LNCaP clone FGC (cell line): ENCODE data around the gene OSBPL2.

ENCODE experiments used
- DNase-seq: peaks from one replicate; pipeline ENCODE4 v3.0.0-alpha.2; 2011; ENCODE audit warnings: low read depth
- H3K4me3 ChIP-seq: 2 replicates; pipeline ENCODE4 v1.5.1; 2011; ENCODE audit warnings: mild to moderate bottlenecking, low read depth, low read length, control low read depth
- TF ChIP-seq, protein P1 (sequence below): IDR thresholded peaks from 2 replicates; pipeline ENCODE4 v1.5.1; 2012; ENCODE audit warnings: mild to moderate bottlenecking; ENCODE audit not compliant: control insufficient read depth, insufficient read depth; ENCODE audit errors: extremely low read depth

OSBPL2 gene

DNA sequence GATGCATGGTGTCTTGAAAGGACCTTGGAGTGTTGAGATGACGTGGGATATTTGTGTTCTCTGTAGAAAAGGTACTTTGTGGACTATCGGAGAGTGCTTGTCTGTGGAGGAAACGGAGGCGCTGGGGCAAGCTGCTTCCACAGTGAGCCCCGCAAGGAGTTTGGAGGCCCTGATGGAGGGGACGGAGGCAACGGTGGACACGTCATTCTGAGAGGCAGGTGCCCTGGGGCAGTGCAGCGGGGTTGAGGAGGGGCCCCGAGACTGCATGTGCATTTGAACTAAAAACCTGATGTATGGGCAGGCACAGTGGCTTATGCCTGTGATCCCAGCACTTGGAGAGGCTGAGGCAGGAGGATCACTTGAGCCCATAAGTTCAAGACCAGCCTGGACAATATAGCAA, 42.6 kb upstream of the OSBPL2 start:
- H3K4me3 ChIP-seq = no peak overlapping the region
- DNase-seq = no peak
- TF ChIP-seq, protein P1, sequence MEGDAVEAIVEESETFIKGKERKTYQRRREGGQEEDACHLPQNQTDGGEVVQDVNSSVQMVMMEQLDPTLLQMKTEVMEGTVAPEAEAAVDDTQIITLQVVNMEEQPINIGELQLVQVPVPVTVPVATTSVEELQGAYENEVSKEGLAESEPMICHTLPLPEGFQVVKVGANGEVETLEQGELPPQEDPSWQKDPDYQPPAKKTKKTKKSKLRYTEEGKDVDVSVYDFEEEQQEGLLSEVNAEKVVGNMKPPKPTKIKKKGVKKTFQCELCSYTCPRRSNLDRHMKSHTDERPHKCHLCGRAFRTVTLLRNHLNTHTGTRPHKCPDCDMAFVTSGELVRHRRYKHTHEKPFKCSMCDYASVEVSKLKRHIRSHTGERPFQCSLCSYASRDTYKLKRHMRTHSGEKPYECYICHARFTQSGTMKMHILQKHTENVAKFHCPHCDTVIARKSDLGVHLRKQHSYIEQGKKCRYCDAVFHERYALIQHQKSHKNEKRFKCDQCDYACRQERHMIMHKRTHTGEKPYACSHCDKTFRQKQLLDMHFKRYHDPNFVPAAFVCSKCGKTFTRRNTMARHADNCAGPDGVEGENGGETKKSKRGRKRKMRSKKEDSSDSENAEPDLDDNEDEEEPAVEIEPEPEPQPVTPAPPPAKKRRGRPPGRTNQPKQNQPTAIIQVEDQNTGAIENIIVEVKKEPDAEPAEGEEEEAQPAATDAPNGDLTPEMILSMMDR = no peak

DNA sequence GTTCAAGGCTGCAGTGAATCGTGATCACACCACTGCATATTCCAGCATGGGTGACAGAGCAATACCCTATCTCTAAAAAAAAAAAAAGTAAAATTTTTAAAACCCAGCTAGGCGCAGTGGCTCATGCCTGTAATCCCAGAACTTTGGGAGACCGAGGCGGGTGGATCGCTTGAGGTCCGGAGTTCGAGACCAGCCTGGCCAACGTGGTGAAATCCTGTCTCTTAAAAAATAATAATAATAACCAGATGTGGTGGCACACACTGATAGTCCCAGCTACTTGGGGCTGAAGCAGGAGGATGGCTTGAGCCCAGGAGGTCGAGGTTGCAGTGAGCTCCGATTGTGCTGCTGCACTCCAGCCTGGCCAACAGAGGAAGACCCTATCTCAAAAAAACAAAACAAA, 42.0 kb upstream of the OSBPL2 start:
- TF ChIP-seq, protein P1 = no peak
- DNase-seq = no peak

DNA sequence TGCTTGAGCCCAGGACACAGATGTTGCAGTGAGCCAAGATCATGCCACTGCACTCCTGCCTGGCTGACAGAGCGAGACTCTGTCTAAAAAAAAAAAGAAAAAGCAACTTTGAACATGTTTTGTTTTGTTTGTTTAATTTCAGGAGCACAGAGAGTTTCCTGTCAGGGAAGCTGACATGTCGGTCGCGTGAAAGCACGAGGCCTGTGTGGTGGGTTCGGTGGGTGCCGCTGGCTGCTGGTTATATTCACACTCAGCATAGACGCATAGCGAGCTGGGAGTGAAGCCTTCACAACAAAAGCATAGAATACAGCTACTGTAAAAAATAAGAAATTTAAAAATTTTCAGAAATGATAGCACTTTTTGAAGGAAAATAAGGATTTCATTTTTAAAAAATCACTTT, 41.0 kb upstream of the OSBPL2 start:
- DNase-seq = no peak
- TF ChIP-seq, protein P1 = no peak
- no peak overlapping the region for H3K4me3 ChIP-seq

More for the DNA sequence above, 42.0 kb upstream of the OSBPL2 start:
- H3K4me3 ChIP-seq = no peak overlapping the region

DNA sequence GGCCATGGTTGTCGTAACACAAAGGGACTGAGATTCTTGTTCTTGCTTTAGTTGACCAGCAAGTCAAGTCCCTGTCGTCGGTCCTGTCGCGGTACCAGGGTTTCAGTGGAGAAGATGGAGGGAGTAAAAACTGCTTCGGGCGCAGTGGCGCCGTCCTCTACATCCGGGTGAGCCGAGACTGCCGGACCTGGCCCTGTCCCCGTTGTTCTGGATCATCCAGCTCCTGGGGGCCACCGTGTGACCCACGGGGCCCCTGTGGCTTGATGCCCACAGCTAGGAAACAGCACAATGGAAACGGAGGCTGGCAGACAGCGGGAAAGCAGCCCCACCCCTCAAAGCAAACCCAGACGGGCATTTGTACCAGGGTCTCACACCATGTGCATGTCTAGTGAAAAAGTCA, 40.5 kb upstream of the OSBPL2 start:
- no peak for DNase-seq

DNA sequence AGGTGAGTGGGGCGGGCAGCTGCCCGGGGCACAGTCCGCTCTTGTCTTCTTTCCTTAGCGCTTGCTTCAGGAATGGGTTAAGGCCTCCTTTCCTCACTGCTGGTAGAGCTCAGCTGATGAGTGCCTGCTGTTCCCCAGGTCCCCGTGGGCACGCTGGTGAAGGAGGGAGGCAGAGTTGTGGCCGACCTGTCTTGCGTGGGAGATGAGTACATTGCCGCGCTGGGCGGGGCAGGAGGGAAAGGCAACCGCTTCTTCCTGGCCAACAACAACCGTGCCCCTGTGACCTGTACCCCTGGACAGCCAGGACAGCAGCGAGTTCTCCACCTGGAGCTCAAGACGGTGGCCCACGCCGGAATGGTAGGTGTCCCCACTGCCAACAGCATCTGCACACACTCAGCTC, 39.8 kb upstream of the OSBPL2 start:
- DNase-seq = no peak
- TF ChIP-seq, protein P1 = no peak
- H3K4me3 ChIP-seq = no peak overlapping the region

More for the DNA sequence above, 40.5 kb upstream of the OSBPL2 start:
- no peak overlapping the region for H3K4me3 ChIP-seq
- TF ChIP-seq, protein P1 = no peak

DNA sequence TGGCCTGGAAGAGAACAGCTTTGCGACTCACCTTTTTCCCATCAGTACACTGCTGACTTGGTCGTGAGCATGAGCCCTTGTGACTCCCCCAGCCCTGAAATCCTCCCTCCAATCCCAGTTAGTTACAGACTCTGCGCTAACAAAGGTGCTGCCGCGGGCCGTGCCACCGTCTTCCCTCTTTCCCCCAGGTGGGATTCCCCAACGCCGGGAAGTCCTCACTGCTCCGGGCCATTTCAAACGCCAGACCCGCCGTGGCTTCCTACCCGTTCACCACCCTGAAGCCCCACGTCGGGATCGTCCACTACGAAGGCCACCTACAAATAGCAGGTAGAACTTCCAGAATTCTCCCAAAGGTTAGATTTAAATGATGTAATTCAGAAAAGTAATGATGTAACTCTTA, 39.4 kb upstream of the OSBPL2 start:
- TF ChIP-seq, protein P1 = no peak
- H3K4me3 ChIP-seq = no peak overlapping the region
- DNase-seq = no peak

DNA sequence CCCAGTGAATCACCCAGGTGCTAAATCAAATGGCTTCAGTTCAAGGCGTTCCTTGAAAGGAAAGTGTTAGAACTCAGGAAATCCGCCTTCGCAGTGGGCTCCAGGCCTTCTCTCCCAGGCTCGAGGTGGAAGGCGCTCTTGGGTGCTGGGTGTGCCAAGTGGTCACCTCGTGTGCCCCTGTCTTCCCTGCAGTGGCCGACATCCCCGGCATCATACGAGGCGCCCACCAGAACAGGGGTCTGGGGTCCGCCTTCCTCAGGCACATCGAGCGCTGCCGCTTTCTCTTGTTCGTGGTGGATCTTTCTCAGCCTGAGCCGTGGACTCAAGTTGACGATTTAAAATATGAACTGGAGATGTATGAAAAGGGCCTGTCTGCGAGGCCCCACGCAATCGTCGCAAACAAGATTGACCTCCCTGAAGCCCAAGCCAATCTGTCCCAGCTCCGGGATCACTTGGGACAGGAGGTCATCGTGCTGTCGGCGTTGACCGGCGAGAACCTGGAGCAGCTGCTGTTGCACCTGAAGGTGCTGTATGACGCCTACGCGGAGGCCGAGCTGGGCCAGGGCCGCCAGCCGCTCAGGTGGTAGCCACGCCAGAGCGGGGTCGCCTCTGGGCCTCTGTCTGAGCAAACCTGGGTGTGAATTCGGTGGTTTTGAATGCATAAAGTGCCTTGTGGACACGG, 37.7 kb upstream of the OSBPL2 start:
- H3K4me3 ChIP-seq = no peak overlapping the region
- TF ChIP-seq, protein P1 = no peak
- DNase-seq = no peak
